Occipital lobe (tissue), 1 donor: ENCODE results near the gene VSTM2B. TPM values are rescaled to one million over a fixed set of nuclear protein-coding genes. Genes with fewer than 3 reads are reported as not detected.

Source experiments
- total RNA-seq: library from RNA; depleted of rRNA; stranded (reverse); fragments of >200 nt; gene quantifications from one replicate; pipeline ENCODE4 v1.2.3, GENCODE V29; 2014

The VSTM2B gene
- total RNA-seq, 1 donor from 2014 or later, result 12.3 TPM

Other genes starting within 250 kb of the VSTM2B start
- gene POP4, start 80.3 kb downstream of the VSTM2B start, total RNA-seq, result 37.7 TPM
- gene PLEKHF1, start 139.5 kb downstream of the VSTM2B start, total RNA-seq, result 1.9 TPM
- gene C19orf12, start 189.3 kb downstream of the VSTM2B start, total RNA-seq, result 40.2 TPM